Smooth muscle cell (in vitro differentiated cells): ENCODE data around the gene IRS1. TPM values are rescaled to one million over a fixed set of nuclear protein-coding genes. Genes with fewer than 3 reads are reported as not detected.

ENCODE experiments used
- DNase-seq: peaks from one replicate; lab custom pipeline; 2025; ENCODE audit not compliant: unreplicated experiment; lab: John Stamatoyannopoulos, UW
- H2AFZ ChIP-seq: fragments of 200-600 bp; sonication (generic); 2 replicates; pipeline ENCODE4 v1.6.0; 2016; ENCODE audit warnings: antibody characterized with exemption, low read depth, mild to moderate bottlenecking
- H3F3A ChIP-seq: fragments of 200-600 bp; sonication (generic); 2 replicates; pipeline ENCODE4 v1.6.0; 2017; ENCODE audit warnings: antibody characterized with exemption, low read depth
- H3K27ac ChIP-seq: fragments of 200-600 bp; sonication (generic); 2 replicates; pipeline ENCODE4 v1.5.1; 2016; ENCODE audit warnings: low read depth, mild to moderate bottlenecking
- H3K27me3 ChIP-seq: fragments of 200-600 bp; sonication (generic); 2 replicates; pipeline ENCODE4 v1.6.1; 2016; ENCODE audit warnings: low read depth, mild to moderate bottlenecking
- H3K36me3 ChIP-seq: fragments of 200-600 bp; sonication (generic); 2 replicates; pipeline ENCODE4 v1.5.1; 2016; ENCODE audit warnings: low read depth
- H3K4me1 ChIP-seq: fragments of 200-600 bp; sonication (generic); 2 replicates; pipeline ENCODE4 v1.5.1; 2016; ENCODE audit warnings: low read depth
- H3K4me2 ChIP-seq: fragments of 200-600 bp; sonication (generic); 2 replicates; pipeline ENCODE4 v1.6.0; 2016; ENCODE audit warnings: mild to moderate bottlenecking
- H3K4me3 ChIP-seq: fragments of 200-600 bp; sonication (generic); 2 replicates; pipeline ENCODE4 v1.5.1; 2016; ENCODE audit warnings: mild to moderate bottlenecking
- H3K79me2 ChIP-seq: fragments of 200-600 bp; sonication (generic); 2 replicates; pipeline ENCODE4 v1.6.0; 2016; ENCODE audit warnings: low read depth, mild to moderate bottlenecking
- H3K9ac ChIP-seq: fragments of 200-600 bp; sonication (generic); 2 replicates; pipeline ENCODE4 v1.6.0; 2016; ENCODE audit warnings: low read depth
- H3K9me3 ChIP-seq: fragments of 200-600 bp; sonication (generic); replicated peaks from 2 replicates; pipeline ENCODE4 v1.5.1; 2016; ENCODE audit warnings: low read depth
- H4K20me1 ChIP-seq: fragments of 200-600 bp; sonication (generic); 2 replicates; pipeline ENCODE4 v1.6.0; 2016; ENCODE audit warnings: low read depth
- CTCF ChIP-seq: fragments of 200-600 bp; sonication (generic); IDR thresholded peaks from 2 replicates; pipeline ENCODE4 v1.5.1; 2017; ENCODE audit warnings: borderline replicate concordance, mild to moderate bottlenecking, antibody characterized with exemption; ENCODE audit not compliant: insufficient read depth, poor library complexity, severe bottlenecking
- WGBS: methylation state at CpG from one replicate; pipeline ENCODE4 v1.1.7; 2016; ENCODE audit warnings: low lambda C conversion rate; 5-methylcytosine and 5-hydroxymethylcytosine counted together
- polyA plus RNA-seq: library from polyadenylated mRNA; unstranded; fragments of >200 nt; fragmentation: Nextera tagmentation; extraction: Ambion mirVana; gene quantifications from 2 replicates; pipeline ENCODE4 v1.2.1, GENCODE V29; 2016
- total RNA-seq: library from RNA; depleted of rRNA; stranded (reverse); fragments of >200 nt; gene quantifications from 2 replicates; pipeline ENCODE4 v1.2.3, GENCODE V29; 2014

The IRS1 gene
- total and polyA plus RNA-seq, 2 experiments from 2014 or later, result 8.6 to 14.6 TPM

DNA sequence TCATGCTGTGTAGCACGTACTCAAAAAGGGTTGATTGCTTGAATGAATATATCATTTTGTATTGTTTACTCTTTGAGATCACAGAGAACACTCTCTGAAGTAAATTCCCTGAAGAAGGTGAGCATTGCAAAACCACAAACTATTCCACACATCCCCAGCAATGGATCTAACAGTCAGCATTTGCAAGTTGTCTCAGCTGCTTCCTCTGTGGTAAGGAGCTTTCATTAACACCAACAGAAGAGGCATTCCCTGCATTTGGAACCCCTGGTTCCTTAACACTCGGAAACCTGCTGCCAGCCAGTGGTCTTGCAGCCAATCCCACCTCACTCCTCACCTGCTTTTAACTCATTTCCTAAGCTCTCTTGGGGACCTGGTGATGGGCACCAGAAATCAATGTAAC lies 108.4 kb downstream of the IRS1 start:
- Histone ChIP-seq H3K27ac (peak overlapping the region; percentile 39), H3K27me3 (no peaks in the 10 kb centered on the region), H3K4me3 (no peak overlapping the region), H3F3A (no peaks in the 10 kb centered on the region), H3K36me3 (no peaks in the 10 kb centered on the region), H3K9ac (no peak overlapping the region), H2AFZ (no peak overlapping the region), H3K4me2 (peak overlapping the region; percentile 75), H3K79me2 (no peaks in the 10 kb centered on the region), H3K4me1 (peaks cover 12% of the 10 kb centered on the region), H3K9me3 (no peaks in the 10 kb centered on the region), H4K20me1 (no peaks in the 10 kb centered on the region)
- no peak for TF ChIP-seq CTCF
- WGBS, result 52% methylated on average over 2 of the region's 2 CpGs
- no peak for DNase-seq

DNA sequence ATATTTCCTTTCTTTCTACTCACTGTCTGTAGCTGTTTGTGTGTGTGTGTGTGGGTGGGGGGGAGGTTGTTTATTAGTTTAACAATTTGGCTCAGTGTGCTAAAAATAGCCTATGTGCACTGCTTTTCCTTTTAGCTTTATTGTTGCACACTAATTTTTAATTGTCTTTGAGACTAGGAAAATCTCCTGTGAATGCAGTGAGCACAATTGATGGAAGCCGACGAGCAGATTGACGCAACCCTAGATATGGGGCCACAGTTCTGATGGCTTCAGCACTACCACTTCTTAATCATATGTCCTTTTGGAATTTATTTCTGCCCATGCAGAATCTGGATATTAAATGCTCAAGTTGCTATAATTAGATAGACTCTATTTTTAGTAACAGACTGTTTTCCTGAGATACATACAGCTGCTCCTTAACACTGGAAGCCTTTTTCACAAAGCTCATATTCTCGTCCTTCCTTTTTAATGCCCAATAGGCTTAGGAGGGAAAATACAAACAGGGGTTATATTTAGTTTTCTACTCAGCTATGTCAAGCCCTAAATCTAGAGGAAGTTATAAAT lies 109.1 kb downstream of the IRS1 start:
- no peak for DNase-seq
- no peaks in the 10 kb centered on the region for H3K27me3 ChIP-seq
- H3K36me3 ChIP-seq, result no peaks in the 10 kb centered on the region
- no peak overlapping the region for H2AFZ ChIP-seq
- 69% methylated on average over 4 of the region's 4 CpGs for WGBS
- no peak overlapping the region for H3K4me3 ChIP-seq
- no peaks in the 10 kb centered on the region for H3K9me3 ChIP-seq
- peak overlapping the region; percentile 75 for H3K4me2 ChIP-seq
- H4K20me1 ChIP-seq, result no peaks in the 10 kb centered on the region
- TF ChIP-seq CTCF, result no peak
- H3K4me1 ChIP-seq, result peaks cover 12% of the 10 kb centered on the region
- peak overlapping the region; percentile 39 for H3K27ac ChIP-seq
- no peaks in the 10 kb centered on the region for H3K79me2 ChIP-seq
- peak overlapping the region; percentile 8 for H3K9ac ChIP-seq
- H3F3A ChIP-seq, result no peaks in the 10 kb centered on the region

DNA sequence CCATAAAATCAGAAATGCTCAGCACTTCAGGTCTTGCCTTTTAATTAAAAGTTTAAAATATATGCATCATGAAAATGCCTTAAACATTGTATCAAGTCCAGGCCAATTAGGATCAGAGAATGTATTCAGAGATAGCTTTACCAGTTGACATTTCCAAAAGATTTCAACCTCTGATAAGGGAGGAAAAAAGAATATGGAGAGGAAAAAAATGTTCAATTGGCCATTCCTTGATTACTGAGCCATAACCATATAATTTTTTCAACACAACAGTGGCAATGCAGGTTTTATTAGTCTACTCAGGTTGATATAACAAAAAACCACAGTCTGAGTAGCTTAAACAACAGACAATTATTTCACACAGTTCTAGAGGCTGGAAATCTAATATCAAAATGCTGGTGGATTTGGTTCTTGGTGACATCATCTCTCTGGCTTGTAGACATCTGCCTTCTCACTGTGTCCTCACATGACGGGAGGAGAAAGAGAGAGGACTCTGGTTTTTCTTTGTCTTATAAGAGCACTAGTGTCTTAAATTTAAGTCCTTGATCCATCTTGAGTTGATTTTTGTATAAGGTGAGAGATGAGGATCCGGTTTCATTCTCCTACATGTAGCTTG lies 111.9 kb downstream of the IRS1 start:
- no peaks in the 10 kb centered on the region for H3F3A ChIP-seq
- H3K27ac ChIP-seq, result peak overlapping the region; percentile 21
- H3K4me1 ChIP-seq, result peaks cover 12% of the 10 kb centered on the region
- H3K79me2 ChIP-seq, result no peaks in the 10 kb centered on the region
- H3K4me3 ChIP-seq, result no peak overlapping the region
- no peaks in the 10 kb centered on the region for H3K27me3 ChIP-seq
- H3K36me3 ChIP-seq, result no peaks in the 10 kb centered on the region
- H3K9me3 ChIP-seq, result no peaks in the 10 kb centered on the region
- no peaks in the 10 kb centered on the region for H4K20me1 ChIP-seq
- no peak for TF ChIP-seq CTCF
- H3K4me2 ChIP-seq, result no peak overlapping the region
- WGBS, result 68% methylated on average over 2 of the region's 2 CpGs
- H2AFZ ChIP-seq, result peak overlapping the region; percentile 26
- no peak for DNase-seq
- H3K9ac ChIP-seq, result no peak overlapping the region

DNA sequence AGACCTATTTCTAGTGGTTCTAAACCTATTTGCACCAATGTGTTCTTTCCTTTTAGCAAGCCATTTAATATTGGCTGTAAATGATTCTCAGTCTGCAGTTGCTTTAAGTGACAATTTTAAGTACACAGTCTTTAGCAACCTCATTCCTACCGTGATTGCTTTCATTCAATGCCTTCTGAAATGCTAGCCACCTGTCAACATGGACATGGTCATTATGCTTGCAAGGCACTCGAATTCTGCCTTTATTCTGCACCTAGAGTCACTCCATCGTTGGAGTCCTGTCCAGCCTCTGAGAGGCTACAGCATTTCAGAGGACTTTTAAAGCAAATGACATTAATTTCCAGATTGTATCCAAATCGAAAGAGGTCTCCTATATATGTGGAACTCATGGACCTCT lies 115.1 kb downstream of the IRS1 start:
- no peaks in the 10 kb centered on the region for H3K9me3 ChIP-seq
- H3F3A ChIP-seq, result no peaks in the 10 kb centered on the region
- H3K36me3 ChIP-seq, result no peaks in the 10 kb centered on the region
- H4K20me1 ChIP-seq, result no peaks in the 10 kb centered on the region
- no peak overlapping the region for H2AFZ ChIP-seq
- no peak overlapping the region for H3K9ac ChIP-seq
- no peak overlapping the region for H3K4me3 ChIP-seq
- H3K79me2 ChIP-seq, result no peaks in the 10 kb centered on the region
- DNase-seq, result no peak
- H3K27me3 ChIP-seq, result no peaks in the 10 kb centered on the region
- H3K4me2 ChIP-seq, result no peak overlapping the region
- no peaks in the 10 kb centered on the region for H3K4me1 ChIP-seq
- no peak for TF ChIP-seq CTCF
- no peak overlapping the region for H3K27ac ChIP-seq
- WGBS, result 92% methylated on average over 4 of the region's 4 CpGs
